Right lobe of liver (tissue), 6 donors: ENCODE results near the gene COPS7B. TPM values are rescaled to one million over a fixed set of nuclear protein-coding genes. Genes with fewer than 3 reads are reported as not detected.

Experiments used
- ATAC-seq, 4 donors: fragments of 200-7000 bp; cut with Tn5 transposase; one replicate each; pipeline ENCODE4 v1.9.1; 2020; ENCODE audit warnings: mild to moderate bottlenecking in 4 of 4, moderate library complexity in 4 of 4
- DNase-seq, 3 donors: peaks; one replicate each; pipeline ENCODE4 v3.0.0-alpha.2; 2020
- H3K27ac ChIP-seq, 3 donors: fragments of 200-600 bp; one replicate each; pipeline ENCODE4 v1.8.0; 2022
- H3K27me3 ChIP-seq, 2 donors: fragments of 200-600 bp; one replicate each; pipeline ENCODE4 v1.8.0; 2022
- H3K36me3 ChIP-seq, 4 donors: fragments of 200-600 bp; sonication (generic) in 1 of 4; one replicate each; pipeline versions ENCODE4 v1.5.1 to v1.8.0; 2017 to 2022; ENCODE audit warnings: control low read depth in 1 of 4
- H3K4me1 ChIP-seq, 4 donors: fragments of 200-600 bp; sonication (generic) in 1 of 4; one replicate each; pipeline versions ENCODE4 v1.5.1 to v1.8.0; 2017 to 2022; ENCODE audit warnings: control low read depth in 1 of 4
- H3K4me3 ChIP-seq, 3 donors: fragments of 200-600 bp; one replicate each; pipeline ENCODE4 v1.8.0; 2022
- H3K9me3 ChIP-seq, 4 donors: fragments of 200-600 bp; sonication (generic) in 1 of 4; one replicate each; pipeline versions ENCODE4 v1.5.1 to v1.8.0; 2017 to 2022; ENCODE audit warnings: control low read depth in 1 of 4
- CTCF ChIP-seq, 4 donors: fragments of 200-600 bp in 3 of 4; fragments of 450-650 bp in 1 of 4; IDR thresholded peaks; one replicate each; pipeline versions ENCODE4 v1.5.1 to v1.8.0; 2016 to 2022; ENCODE audit warnings: antibody characterized with exemption in 4 of 4, mild to moderate bottlenecking in 2 of 4
- POLR2A ChIP-seq: fragments of 450-650 bp; IDR thresholded peaks from one replicate; pipeline ENCODE4 v1.6.1; 2017; ENCODE audit warnings: antibody characterized with exemption, mild to moderate bottlenecking
- WGBS: methylation state at CpG from one replicate; pipeline ENCODE4 v1.1.6; 2018; ENCODE audit warnings: low coverage, low lambda C conversion rate; ENCODE audit not compliant: insufficient coverage; ENCODE audit errors: missing lambda C conversion rate; 5-methylcytosine and 5-hydroxymethylcytosine counted together
- intact Hi-C, 2 donors: fragments of 100-400 bp; cut with DNase I; formaldehyde crosslinking; loops; one replicate each; pipeline versions ENCODE4 v1.11.2 to v1.14.1; 2022
- total RNA-seq, 6 experiments: library from RNA; depleted of rRNA in 2 of 6; stranded (reverse); fragments of >200 nt in 2 of 6; fragmentation: NEBNext Ultra II Directional in 3 of 6; extraction: Animal tissue kit (Norgen Biotek cat#: 25700) in 3 of 6; gene quantifications; one replicate each; pipeline versions ENCODE4 v1.1.0 to v1.2.4, GENCODE V29; 2016 to 2023
- donor health status: DM: no; HTN: yes; CAD: no.
- donor health status: DM: no; HTN: no; CAD: no.
- donor health status: DM: no; HTN: no; CAD: no.
- donor health status: DM: no; HTN: yes; CAD: no.
- donor health status: DM: no; HTN: yes; CAD: no.

The COPS7B gene
- total RNA-seq, 6 experiments from 2014 or later = 8.9 to 21.4 (median 12.7) TPM

- Histone ChIP-seq H3K27ac (peak overlapping the region in 1 of 3 donors; percentile 61), H3K4me1 (peaks cover 0 to 28% (median 12%) of the 10 kb centered on the region in 4 donors), H3K4me3 (peak overlapping the region; percentile 87 to 99 (median 99)), H3K27me3 (no peaks in the 10 kb centered on the region), H3K36me3 (peaks cover 0 to 14% (median 2%) of the 10 kb centered on the region in 4 donors), H3K9me3 (no peaks in the 10 kb centered on the region)
- intact Hi-C loops = loop anchor here in 1 of 2 donors (10.0 kb wide), 1 partner anchor 72 kb away; no protein-coding TSS in a partner anchor
- no peak for ATAC-seq
- no peak for DNase-seq
- no peak for TF ChIP-seq CTCF (IDR thresholded peaks at IDR 0.05)
- no peak for TF ChIP-seq POLR2A
- 8% methylated on average over 11 of the region's 11 CpGs for WGBS
These were observed 660 bp downstream of the COPS7B start for GRCh38 chr2:231786917-231787292.

GRCh38 chr2:231791107-231791506 is 4.9 kb downstream of the COPS7B start:
- no peak for TF ChIP-seq CTCF (IDR thresholded peaks at IDR 0.05)
- TF ChIP-seq POLR2A = no peak
- Histone ChIP-seq H3K36me3 (peaks cover 0 to 41% (median 2%) of the 10 kb centered on the region in 4 donors), H3K27ac (peak overlapping the region in 1 of 3 donors; percentile 48), H3K27me3 (no peaks in the 10 kb centered on the region), H3K9me3 (no peaks in the 10 kb centered on the region), H3K4me1 (peaks cover 0 to 13% (median 5%) of the 10 kb centered on the region in 4 donors), H3K4me3 (no peak overlapping the region)
- DNase-seq (no peak), ATAC-seq (peak; percentile 40 to 79 (median 64))
- 64% methylated on average over 3 of the region's 3 CpGs for WGBS
- intact Hi-C loops = no loop called here

GRCh38 chr2:231794383-231794782 is 8.1 kb downstream of the COPS7B start:
- ATAC-seq = no peak

GRCh38 chr2:231795525-231796327 is 9.5 kb downstream of the COPS7B start:
- DNase-seq = peak; percentile 56 to 82 (median 61)
- peaks cover 3 to 57% (median 5%) of the 10 kb centered on the region in 4 donors for H3K36me3 ChIP-seq
- intact Hi-C loops = no loop called here
- WGBS = 82% methylated on average over 9 of the region's 9 CpGs
- no peaks in the 10 kb centered on the region for H3K27me3 ChIP-seq
- H3K27ac ChIP-seq = peak overlapping the region in 2 of 3 donors; percentile 69 to 77
- no peak overlapping the region for H3K4me3 ChIP-seq
- TF ChIP-seq POLR2A = no peak
- TF ChIP-seq CTCF (IDR thresholded peaks at IDR 0.05) = peak; percentile 40 to 60 (median 52)
- peaks cover 0 to 5% (median 0%) of the 10 kb centered on the region in 4 donors for H3K4me1 ChIP-seq
- no peaks in the 10 kb centered on the region for H3K9me3 ChIP-seq
- ATAC-seq = peak; percentile 70 to 87 (median 78)

More at GRCh38 chr2:231794383-231794782, 8.1 kb downstream of the COPS7B start:
- DNase-seq = no peak
- H3K27ac ChIP-seq = no peak overlapping the region
- no peak overlapping the region for H3K4me3 ChIP-seq
- TF ChIP-seq CTCF (IDR thresholded peaks at IDR 0.05) (no peak), POLR2A (no peak)
- H3K27me3 ChIP-seq = no peaks in the 10 kb centered on the region
- peaks cover 0 to 5% (median 0%) of the 10 kb centered on the region in 4 donors for H3K4me1 ChIP-seq
- no peaks in the 10 kb centered on the region for H3K9me3 ChIP-seq
- intact Hi-C loops = no loop called here
- 88% methylated on average over 1 of the region's 3 CpGs for WGBS
- peaks cover 0 to 55% (median 7%) of the 10 kb centered on the region in 4 donors for H3K36me3 ChIP-seq
